CD4-positive, alpha-beta T cell treated with Interleukin-12 subunit alpha and Interleukin-12 subunit beta, for 1 hour (primary cell): ENCODE data around the gene MTA1.

Experiments
- DNase-seq: peaks from one replicate; pipeline ENCODE4 v3.0.0-alpha.2; 2020

Gene MTA1

GRCh38 chr14:105446971-105447370 lies 27.3 kb downstream of the MTA1 start:
- DNase-seq, result no peak

GRCh38 chr14:105447651-105448640 lies 28.3 kb downstream of the MTA1 start:
- DNase-seq, result no peak

- peak; percentile 79 for DNase-seq
Measured at GRCh38 chr14:105448706-105449111, 29.1 kb downstream of the MTA1 start.

GRCh38 chr14:105449276-105450122 lies 29.9 kb downstream of the MTA1 start:
- no peak for DNase-seq

GRCh38 chr14:105450123-105450505 lies 30.5 kb downstream of the MTA1 start:
- DNase-seq, result no peak

- DNase-seq, result no peak
Measured at GRCh38 chr14:105450864-105451720, 31.5 kb downstream of the MTA1 start.

GRCh38 chr14:105452963-105453362 lies 33.3 kb downstream of the MTA1 start:
- DNase-seq, result no peak

- no peak for DNase-seq
Measured at GRCh38 chr14:105453847-105454246, 34.2 kb downstream of the MTA1 start.

GRCh38 chr14:105455086-105455640 lies 35.5 kb downstream of the MTA1 start:
- no peak for DNase-seq

- DNase-seq, result no peak
Measured at GRCh38 chr14:105455766-105456660, 36.4 kb downstream of the MTA1 start.

- no peak for DNase-seq
Measured at GRCh38 chr14:105456736-105457617, 37.4 kb downstream of the MTA1 start.

GRCh38 chr14:105458010-105458409 lies 38.4 kb downstream of the MTA1 start:
- DNase-seq, result no peak

GRCh38 chr14:105458571-105458970 lies 38.9 kb downstream of the MTA1 start:
- DNase-seq, result no peak

- no peak for DNase-seq
Measured at GRCh38 chr14:105460116-105460515, 40.5 kb downstream of the MTA1 start.

GRCh38 chr14:105460616-105461015 lies 41.0 kb downstream of the MTA1 start:
- DNase-seq, result no peak

- no peak for DNase-seq
Measured at GRCh38 chr14:105461903-105462302, 42.3 kb downstream of the MTA1 start.

- DNase-seq, result no peak
Measured at GRCh38 chr14:105464501-105464900, 44.9 kb downstream of the MTA1 start.

- no peak for DNase-seq
Measured at GRCh38 chr14:105465209-105466031, 45.8 kb downstream of the MTA1 start.

- DNase-seq, result no peak
Measured at GRCh38 chr14:105466531-105467248, 47.1 kb downstream of the MTA1 start.
